ENCODE measurements around the gene ADORA2A.

The ADORA2A gene

GRCh38 chr22:24390576-24390975 lies 36.8 kb upstream of the ADORA2A start:
- Histone ChIP-seq H3K4me1 (ENCODE audit: low read length) (no peaks in the 10 kb centered on the region), H3K9me2 (replicated peaks; ENCODE audit: insufficient read depth, low read length) (no peaks in the 10 kb centered on the region), H2AFZ (ENCODE audit: low read length) (no peak overlapping the region), H3K9me3 (replicated peaks; ENCODE audit: insufficient read depth, low read length) (no peaks in the 10 kb centered on the region), H3K27me3 (replicated peaks; ENCODE audit: insufficient read depth, low read length) (no peaks in the 10 kb centered on the region), H3F3A (ENCODE audit: insufficient read depth, low read length) (no peaks in the 10 kb centered on the region), H3K79me2 (ENCODE audit: low read length) (no peaks in the 10 kb centered on the region), H3K27ac (ENCODE audit: low read length) (no peak overlapping the region), H4K20me1 (ENCODE audit: insufficient read depth, low read length) (no peaks in the 10 kb centered on the region), H3K36me3 (replicated peaks; ENCODE audit: insufficient read depth, low read length) (no peaks in the 10 kb centered on the region), H3K4me3 (ENCODE audit: low read length) (no peak overlapping the region), H3K4me2 (ENCODE audit: low read depth, low read length) (no peak overlapping the region), H3K9ac (ENCODE audit: low read length) (no peak overlapping the region)
- DNase-seq: no peak
- TF ChIP-seq CTCF (IDR thresholded peaks at IDR 0.05; ENCODE audit: low read length) (no peak), EZH2phosphoT487 (IDR thresholded peaks at IDR 0.05; ENCODE audit: low read length) (no peak), EZH2 (optimal IDR thresholded peaks at IDR 0.05; ENCODE audit: low read depth, low read length) (no peak)

- Histone ChIP-seq H3K4me3 (ENCODE audit: low read length) (no peak overlapping the region), H3K36me3 (replicated peaks; ENCODE audit: insufficient read depth, low read length) (no peaks in the 10 kb centered on the region), H3K4me1 (ENCODE audit: low read length) (no peaks in the 10 kb centered on the region), H3K79me2 (ENCODE audit: low read length) (no peaks in the 10 kb centered on the region), H3F3A (ENCODE audit: insufficient read depth, low read length) (no peaks in the 10 kb centered on the region), H3K27me3 (replicated peaks; ENCODE audit: insufficient read depth, low read length) (no peaks in the 10 kb centered on the region), H3K9me2 (replicated peaks; ENCODE audit: insufficient read depth, low read length) (no peaks in the 10 kb centered on the region), H3K27ac (ENCODE audit: low read length) (no peak overlapping the region), H4K20me1 (ENCODE audit: insufficient read depth, low read length) (no peaks in the 10 kb centered on the region), H3K9ac (ENCODE audit: low read length) (no peak overlapping the region), H3K9me3 (replicated peaks; ENCODE audit: insufficient read depth, low read length) (no peaks in the 10 kb centered on the region), H3K4me2 (ENCODE audit: low read depth, low read length) (no peak overlapping the region), H2AFZ (ENCODE audit: low read length) (no peak overlapping the region)
- TF ChIP-seq EZH2 (optimal IDR thresholded peaks at IDR 0.05; ENCODE audit: low read depth, low read length) (no peak), CTCF (IDR thresholded peaks at IDR 0.05; ENCODE audit: low read length) (no peak), EZH2phosphoT487 (IDR thresholded peaks at IDR 0.05; ENCODE audit: low read length) (no peak)
- DNase-seq: no peak
Measured at GRCh38 chr22:24391836-24392217, 35.6 kb upstream of the ADORA2A start.

GRCh38 chr22:24392218-24392931 lies 35.0 kb upstream of the ADORA2A start:
- no peaks in the 10 kb centered on the region for H3F3A ChIP-seq (ENCODE audit: insufficient read depth, low read length)
- H3K9ac ChIP-seq (ENCODE audit: low read length): no peak overlapping the region
- H3K36me3 ChIP-seq (replicated peaks; ENCODE audit: insufficient read depth, low read length): no peaks in the 10 kb centered on the region
- no peaks in the 10 kb centered on the region for H3K27me3 ChIP-seq (replicated peaks; ENCODE audit: insufficient read depth, low read length)
- H3K79me2 ChIP-seq (ENCODE audit: low read length): no peaks in the 10 kb centered on the region
- TF ChIP-seq CTCF (IDR thresholded peaks at IDR 0.05; ENCODE audit: low read length) (no peak), EZH2 (optimal IDR thresholded peaks at IDR 0.05; ENCODE audit: low read depth, low read length) (no peak), EZH2phosphoT487 (IDR thresholded peaks at IDR 0.05; ENCODE audit: low read length) (no peak)
- H2AFZ ChIP-seq (ENCODE audit: low read length): no peak overlapping the region
- H3K9me3 ChIP-seq (replicated peaks; ENCODE audit: insufficient read depth, low read length): no peaks in the 10 kb centered on the region
- H3K27ac ChIP-seq (ENCODE audit: low read length): no peak overlapping the region
- H3K4me2 ChIP-seq (ENCODE audit: low read depth, low read length): no peak overlapping the region
- H3K9me2 ChIP-seq (replicated peaks; ENCODE audit: insufficient read depth, low read length): no peaks in the 10 kb centered on the region
- no peak for DNase-seq
- H3K4me1 ChIP-seq (ENCODE audit: low read length): no peaks in the 10 kb centered on the region
- no peaks in the 10 kb centered on the region for H4K20me1 ChIP-seq (ENCODE audit: insufficient read depth, low read length)
- no peak overlapping the region for H3K4me3 ChIP-seq (ENCODE audit: low read length)

All from MM.1S (cell line).